Suprapubic skin (tissue), 3 donors: ENCODE results near the gene BMP8A.

Source experiments
- POLR2A ChIP-seq, 2 donors: fragments of 450-650 bp; IDR thresholded peaks; one replicate each; pipeline ENCODE4 v1.6.1; 2017; ENCODE audit warnings: antibody characterized with exemption in 2 of 2, mild to moderate bottlenecking in 2 of 2, moderate library complexity in 2 of 2
- TF ChIP-seq, protein P1 (sequence below), 2 donors: fragments of 200-600 bp in 1 of 2; fragments of 450-650 bp in 1 of 2; sonication (generic) in 1 of 2; IDR thresholded peaks; one replicate each; pipeline ENCODE4 v1.5.1; 2016 to 2019; ENCODE audit warnings: antibody characterized with exemption in 2 of 2, mild to moderate bottlenecking in 1 of 2, moderate library complexity in 1 of 2

- TF ChIP-seq, protein P1, sequence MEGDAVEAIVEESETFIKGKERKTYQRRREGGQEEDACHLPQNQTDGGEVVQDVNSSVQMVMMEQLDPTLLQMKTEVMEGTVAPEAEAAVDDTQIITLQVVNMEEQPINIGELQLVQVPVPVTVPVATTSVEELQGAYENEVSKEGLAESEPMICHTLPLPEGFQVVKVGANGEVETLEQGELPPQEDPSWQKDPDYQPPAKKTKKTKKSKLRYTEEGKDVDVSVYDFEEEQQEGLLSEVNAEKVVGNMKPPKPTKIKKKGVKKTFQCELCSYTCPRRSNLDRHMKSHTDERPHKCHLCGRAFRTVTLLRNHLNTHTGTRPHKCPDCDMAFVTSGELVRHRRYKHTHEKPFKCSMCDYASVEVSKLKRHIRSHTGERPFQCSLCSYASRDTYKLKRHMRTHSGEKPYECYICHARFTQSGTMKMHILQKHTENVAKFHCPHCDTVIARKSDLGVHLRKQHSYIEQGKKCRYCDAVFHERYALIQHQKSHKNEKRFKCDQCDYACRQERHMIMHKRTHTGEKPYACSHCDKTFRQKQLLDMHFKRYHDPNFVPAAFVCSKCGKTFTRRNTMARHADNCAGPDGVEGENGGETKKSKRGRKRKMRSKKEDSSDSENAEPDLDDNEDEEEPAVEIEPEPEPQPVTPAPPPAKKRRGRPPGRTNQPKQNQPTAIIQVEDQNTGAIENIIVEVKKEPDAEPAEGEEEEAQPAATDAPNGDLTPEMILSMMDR (IDR thresholded peaks at IDR 0.05) = no peak
- TF ChIP-seq POLR2A (IDR thresholded peaks at IDR 0.05) = no peak
Observed at GRCh38 chr1:39452540-39452939, 38.9 kb upstream of the BMP8A start.
